ENCODE measurements around the gene TMEM108.

The TMEM108 gene

GRCh38 chr3:133360476-133360875 lies 322.3 kb downstream of the TMEM108 start:
- Histone ChIP-seq H3K4me1 (ENCODE audit: control insufficient read depth, insufficient read depth, low read length) (no peaks in the 10 kb centered on the region), H3K27ac (ENCODE audit: extremely low read depth, low read depth, low read length) (no peak overlapping the region), H3K36me3 (ENCODE audit: control insufficient read depth in 2 of 2, insufficient read depth in 1 of 2, low read length in 2 of 2) (no peaks in the 10 kb centered on the region), H3K4me3 (ENCODE audit: low read depth, low read length) (no peak overlapping the region), H3K9me3 (ENCODE audit: control insufficient read depth, insufficient read depth, low read depth, low read length) (no peaks in the 10 kb centered on the region)
- CTCF ChIA-PET, result interaction anchor here (0.6 to 0.9 kb wide), 2 partner anchors 10 to 630 kb away, joined by 3 read pairs; no protein-coding TSS in a partner anchor
- POLR2A ChIA-PET, result no interaction called here
- no peak for TF ChIP-seq ZNF175 (tag by site-specific recombination; IDR thresholded peaks at IDR 0.05)
- TF ChIP-seq SP2 (tag by site-specific recombination; IDR thresholded peaks at IDR 0.05), result no peak
- TF ChIP-seq ZNF24 (tag by site-specific recombination; IDR thresholded peaks at IDR 0.05), result no peak
- TF ChIP-seq ZNF184 (tag by site-specific recombination; IDR thresholded peaks at IDR 0.05), result no peak
- TF ChIP-seq ZBTB1 (tag by site-specific recombination; IDR thresholded peaks at IDR 0.05), result no peak
- TF ChIP-seq REST (tag by site-specific recombination; IDR thresholded peaks at IDR 0.05), result no peak
- TF ChIP-seq KLF7 (tag by site-specific recombination; IDR thresholded peaks at IDR 0.05; ENCODE audit: borderline replicate concordance), result no peak
- TF ChIP-seq ELK4 (IDR thresholded peaks at IDR 0.05; ENCODE audit: borderline replicate concordance, low read depth, low read length), result no peak
- no peak for TF ChIP-seq ZNF10 (tag by site-specific recombination; IDR thresholded peaks at IDR 0.05)
- TF ChIP-seq ZNF561 (tag by site-specific recombination; IDR thresholded peaks at IDR 0.05; ENCODE audit: borderline replicate concordance), result no peak
- no peak for TF ChIP-seq ZNF645 (tag by site-specific recombination; IDR thresholded peaks at IDR 0.05)
- TF ChIP-seq ZNF473 (tag by site-specific recombination; IDR thresholded peaks at IDR 0.05), result no peak
- no peak for TF ChIP-seq ZNF311 (tag by site-specific recombination; IDR thresholded peaks at IDR 0.05; ENCODE audit: borderline replicate concordance)
- no peak for TF ChIP-seq ZBTB10 (tag by site-specific recombination; IDR thresholded peaks at IDR 0.05)
- TF ChIP-seq ZNF416 (tag by site-specific recombination; IDR thresholded peaks at IDR 0.05), result no peak
- no peak for TF ChIP-seq ZNF558 (tag by site-specific recombination; IDR thresholded peaks at IDR 0.05)
- TF ChIP-seq ZNF132 (tag by site-specific recombination; IDR thresholded peaks at IDR 0.05; ENCODE audit: borderline replicate concordance), result no peak
- no peak for TF ChIP-seq HIC1 (tag by site-specific recombination; IDR thresholded peaks at IDR 0.05)

Data from HEK293 (cell line).